PC-3 (cell line): ENCODE measurements around the gene TANC1. TPM values are rescaled to one million over a fixed set of nuclear protein-coding genes. Genes with fewer than 3 reads are reported as not detected.

Experiments used
- ATAC-seq: fragments of 200-7000 bp; cut with Tn5 transposase; 2 replicates; pipeline ENCODE4 v1.9.1; 2020; ENCODE audit warnings: mild to moderate bottlenecking, moderate library complexity
- BruUV-seq: library from RNA; stranded (reverse); fragments of 400-500 nt; replicated peaks from 2 replicates; lab custom pipeline; 2021; lab: Mats Ljungman, UMichigan
- CTCF ChIA-PET: fragments of 300-600 bp; sonication (Branson Sonifier 250); formaldehyde crosslinking; loops from one replicate; lab custom pipeline; 2022; ENCODE audit warnings: antibody characterized with exemption; lab: Charles Lee
- POLR2A ChIA-PET: fragments of 300-600 bp; sonication (Branson Sonifier 250); formaldehyde crosslinking; loops from one replicate; lab custom pipeline; 2022; ENCODE audit warnings: antibody characterized with exemption; ENCODE audit not compliant: unreplicated experiment; lab: Charles Lee
- DNase-seq: peaks from one replicate; pipeline ENCODE4 v3.0.0-alpha.2; 2015
- H2AFZ ChIP-seq: fragments of 300-600 bp; sonication (generic); 2 replicates; pipeline ENCODE4 v1.6.0; 2016; ENCODE audit warnings: antibody characterized with exemption, low read length
- H3F3A ChIP-seq: fragments of 300-600 bp; sonication (generic); one replicate; pipeline ENCODE4 v1.6.0; 2017; ENCODE audit warnings: antibody characterized with exemption, low read length, control low read depth, mild to moderate bottlenecking; ENCODE audit not compliant: unreplicated experiment
- H3K27ac ChIP-seq: fragments of 300-600 bp; sonication (generic); 2 replicates; pipeline ENCODE4 v1.5.1; 2016; ENCODE audit warnings: mild to moderate bottlenecking, low read length
- H3K27me3 ChIP-seq: fragments of 300-600 bp; sonication (generic); 2 replicates; pipeline ENCODE4 v1.6.1; 2016; ENCODE audit warnings: low read length, mixed read lengths
- H3K36me3 ChIP-seq: fragments of 300-600 bp; sonication (generic); 2 replicates; pipeline ENCODE4 v1.6.1; 2016; ENCODE audit warnings: low read depth, mixed run types, low read length, mixed read lengths
- H3K4me1 ChIP-seq: fragments of 300-600 bp; sonication (generic); 2 replicates; pipeline ENCODE4 v1.5.1; 2016; ENCODE audit warnings: low read length; ENCODE audit not compliant: insufficient read depth
- H3K4me2 ChIP-seq: fragments of 300-600 bp; sonication (generic); 2 replicates; pipeline ENCODE4 v1.6.0; 2016; ENCODE audit warnings: low read length
- H3K4me3 ChIP-seq: fragments of 300-600 bp; sonication (generic); 2 replicates; pipeline ENCODE4 v1.5.1; 2016; ENCODE audit warnings: mild to moderate bottlenecking, low read length, mixed read lengths
- H3K79me2 ChIP-seq: fragments of 300-600 bp; sonication (generic); 2 replicates; pipeline ENCODE4 v1.6.1; 2017; ENCODE audit warnings: low read length, mixed read lengths
- H3K9ac ChIP-seq: fragments of 300-600 bp; sonication (generic); 2 replicates; pipeline ENCODE4 v1.6.0; 2016; ENCODE audit warnings: mild to moderate bottlenecking, low read length
- H3K9me2 ChIP-seq: fragments of 300-600 bp; sonication (generic); replicated peaks from 2 replicates; pipeline ENCODE4 v1.6.1; 2016; ENCODE audit warnings: mixed run types, low read length, mixed read lengths
- H3K9me3 ChIP-seq: fragments of 300-600 bp; sonication (generic); 2 replicates; pipeline ENCODE4 v1.6.1; 2016; ENCODE audit warnings: low read length, mixed read lengths
- H4K20me1 ChIP-seq: fragments of 300-600 bp; sonication (generic); 2 replicates; pipeline ENCODE4 v1.6.1; 2016; ENCODE audit warnings: low read length, mixed read lengths
- CTCF ChIP-seq: fragments of 300-600 bp; sonication (generic); conservative IDR thresholded peaks from 2 replicates; pipeline ENCODE4 v1.5.1; 2017; ENCODE audit warnings: antibody characterized with exemption, low read depth, mild to moderate bottlenecking, low read length
- EZH2 ChIP-seq: fragments of 300-600 bp; sonication (generic); IDR thresholded peaks from one replicate; pipeline ENCODE4 v1.6.1; 2017; ENCODE audit warnings: antibody characterized with exemption, mild to moderate bottlenecking, low read length; ENCODE audit not compliant: unreplicated experiment
- EZH2phosphoT487 ChIP-seq: fragments of 300-600 bp; sonication (generic); IDR thresholded peaks from 2 replicates; pipeline ENCODE4 v1.6.1; 2018; ENCODE audit warnings: mild to moderate bottlenecking, antibody characterized with exemption, low read length, borderline replicate concordance
- intact Hi-C: fragments of 100-400 bp; cut with micrococcal nuclease; formaldehyde crosslinking; loops from 2 replicates; pipeline ENCODE4 v1.9.0; 2023
- total RNA-seq: library from RNA; depleted of rRNA; stranded (reverse); fragments of >200 nt; gene quantifications from 2 replicates; pipeline ENCODE4 v1.2.3, GENCODE V29; 2014

TANC1 gene
- total RNA-seq, 1 experiment from 2014 or later, result 17.6 TPM

- peaks cover 8% of the 10 kb centered on the region for H3K36me3 ChIP-seq
- H3F3A ChIP-seq, result no peaks in the 10 kb centered on the region
- ATAC-seq (no peak), DNase-seq (no peak)
- no peaks in the 10 kb centered on the region for H3K9me2 ChIP-seq
- no TSS peak for BruUV-seq
- no peak overlapping the region for H2AFZ ChIP-seq
- H4K20me1 ChIP-seq, result no peaks in the 10 kb centered on the region
- no peak overlapping the region for H3K27ac ChIP-seq
- H3K9ac ChIP-seq, result no peak overlapping the region
- no peaks in the 10 kb centered on the region for H3K79me2 ChIP-seq
- peaks cover 18% of the 10 kb centered on the region for H3K4me1 ChIP-seq
- ChIA-PET POLR2A (no interaction called here), CTCF (no interaction called here)
- TF ChIP-seq EZH2phosphoT487 (no peak), CTCF (no peak)
- no peak overlapping the region for H3K4me3 ChIP-seq
- no peaks in the 10 kb centered on the region for H3K27me3 ChIP-seq
- no peaks in the 10 kb centered on the region for H3K9me3 ChIP-seq
- intact Hi-C loops, result no loop called here
- H3K4me2 ChIP-seq, result no peak overlapping the region
Measured at GRCh38 chr2:159148901-159149300, 180.5 kb downstream of the TANC1 start.

- DNase-seq, result no peak
- Histone ChIP-seq H3K27me3 (no peaks in the 10 kb centered on the region), H3K4me3 (no peak overlapping the region), H3K4me1 (peaks cover 22% of the 10 kb centered on the region), H3K27ac (no peak overlapping the region), H3K9me2 (no peaks in the 10 kb centered on the region), H3K9me3 (no peaks in the 10 kb centered on the region), H2AFZ (no peak overlapping the region), H3K4me2 (no peak overlapping the region), H3K36me3 (peaks cover 8% of the 10 kb centered on the region), H3K9ac (no peak overlapping the region), H3F3A (no peaks in the 10 kb centered on the region), H4K20me1 (no peaks in the 10 kb centered on the region), H3K79me2 (no peaks in the 10 kb centered on the region)
- no TSS peak for BruUV-seq
- ChIA-PET POLR2A (no interaction called here), CTCF (no interaction called here)
- no peak for ATAC-seq
- TF ChIP-seq EZH2phosphoT487 (no peak), EZH2 (no peak), CTCF (no peak)
- intact Hi-C loops, result no loop called here
Measured at GRCh38 chr2:159149747-159150146, 181.3 kb downstream of the TANC1 start.

DNA sequence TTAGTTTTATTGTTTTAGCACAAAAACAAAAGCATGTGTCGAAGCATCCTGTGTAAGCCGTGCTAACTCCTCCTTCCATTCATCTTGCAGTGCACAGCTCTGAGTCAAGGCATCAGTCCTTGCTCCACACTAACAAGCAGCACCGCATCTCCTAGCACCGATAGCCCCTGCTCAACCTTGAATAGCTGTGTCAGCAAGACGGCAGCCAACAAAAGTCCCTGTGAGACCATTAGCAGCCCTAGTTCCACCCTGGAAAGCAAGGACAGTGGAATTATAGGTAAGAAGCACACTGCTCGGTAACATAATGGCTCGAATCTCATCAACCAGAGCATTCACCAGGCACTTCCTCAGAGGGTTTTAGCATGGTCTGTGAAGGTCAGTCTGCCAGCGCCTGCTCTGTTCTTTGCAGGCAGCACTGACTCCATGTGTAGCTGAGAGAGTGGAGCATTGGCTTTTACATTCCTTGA lies 181.9 kb downstream of the TANC1 start:
- no peaks in the 10 kb centered on the region for H4K20me1 ChIP-seq
- H3K4me3 ChIP-seq, result no peak overlapping the region
- peaks cover 28% of the 10 kb centered on the region for H3K4me1 ChIP-seq
- H3K9me3 ChIP-seq, result no peaks in the 10 kb centered on the region
- H3F3A ChIP-seq, result no peaks in the 10 kb centered on the region
- no peak overlapping the region for H3K9ac ChIP-seq
- no peak overlapping the region for H2AFZ ChIP-seq
- ChIA-PET CTCF (no interaction called here), POLR2A (interaction anchor here (0.6 kb wide), 1 partner anchor 31 kb away, joined by 6 read pairs; no protein-coding TSS in a partner anchor)
- intact Hi-C loops, result no loop called here
- H3K36me3 ChIP-seq, result peaks cover 8% of the 10 kb centered on the region
- no peaks in the 10 kb centered on the region for H3K27me3 ChIP-seq
- TF ChIP-seq EZH2, result no peak
- no peak for TF ChIP-seq EZH2phosphoT487
- TF ChIP-seq CTCF, result no peak
- no peak overlapping the region for H3K4me2 ChIP-seq
- no peak overlapping the region for H3K27ac ChIP-seq
- BruUV-seq, result no TSS peak
- DNase-seq (no peak), ATAC-seq (no peak)
- no peaks in the 10 kb centered on the region for H3K79me2 ChIP-seq
- H3K9me2 ChIP-seq, result no peaks in the 10 kb centered on the region
